Measurements from ENCODE around the gene CRYZ.

The CRYZ gene

GRCh38 chr1:74690364-74690696 lies 42.5 kb downstream of the CRYZ start:
- H3K36me3 ChIP-seq (ENCODE audit: control insufficient read depth, low read length), result no peaks in the 10 kb centered on the region
- no peaks in the 10 kb centered on the region for H3K27me3 ChIP-seq (ENCODE audit: control insufficient read depth, low read length)

GRCh38 chr1:74689621-74690363 lies 43.1 kb downstream of the CRYZ start:
- Histone ChIP-seq H3K36me3 (ENCODE audit: control insufficient read depth, low read length) (no peaks in the 10 kb centered on the region), H3K4me1 (ENCODE audit: control insufficient read depth, low read length) (no peaks in the 10 kb centered on the region), H3K27me3 (ENCODE audit: control insufficient read depth, low read length) (no peaks in the 10 kb centered on the region), H3K9me2 (replicated peaks; ENCODE audit: control insufficient read depth, low read length) (no peaks in the 10 kb centered on the region), H4K20me1 (ENCODE audit: control insufficient read depth, insufficient read depth, low read depth, low read length) (no peaks in the 10 kb centered on the region), H3K27ac (ENCODE audit: low read depth, low read length) (no peak overlapping the region), H3K9me3 (ENCODE audit: control insufficient read depth, insufficient read depth, low read length) (no peaks in the 10 kb centered on the region), H3K4me3 (ENCODE audit: low read length) (no peak overlapping the region), H3K79me2 (ENCODE audit: control insufficient read depth, low read length) (no peaks in the 10 kb centered on the region), H3K4me2 (ENCODE audit: low read length) (no peak overlapping the region), H3F3A (ENCODE audit: control insufficient read depth, insufficient read depth) (no peaks in the 10 kb centered on the region)
- TF ChIP-seq CTCF (IDR thresholded peaks at IDR 0.05; ENCODE audit: low read depth, low read length, poor library complexity, severe bottlenecking) (peak; percentile 81), EZH2phosphoT487 (IDR thresholded peaks at IDR 0.05; ENCODE audit: borderline replicate concordance, low read length) (no peak)

More at GRCh38 chr1:74690364-74690696, 42.5 kb downstream of the CRYZ start:
- no peak overlapping the region for H3K27ac ChIP-seq (ENCODE audit: low read depth, low read length)
- no peak overlapping the region for H3K4me2 ChIP-seq (ENCODE audit: low read length)
- H3K4me3 ChIP-seq (ENCODE audit: low read length), result no peak overlapping the region
- TF ChIP-seq EZH2phosphoT487 (IDR thresholded peaks at IDR 0.05; ENCODE audit: borderline replicate concordance, low read length) (no peak), CTCF (IDR thresholded peaks at IDR 0.05; ENCODE audit: low read depth, low read length, poor library complexity, severe bottlenecking) (no peak)
- H3F3A ChIP-seq (ENCODE audit: control insufficient read depth, insufficient read depth), result no peaks in the 10 kb centered on the region
- H3K79me2 ChIP-seq (ENCODE audit: control insufficient read depth, low read length), result no peaks in the 10 kb centered on the region
- H4K20me1 ChIP-seq (ENCODE audit: control insufficient read depth, insufficient read depth, low read depth, low read length), result no peaks in the 10 kb centered on the region
- no peaks in the 10 kb centered on the region for H3K9me3 ChIP-seq (ENCODE audit: control insufficient read depth, insufficient read depth, low read length)
- no peaks in the 10 kb centered on the region for H3K9me2 ChIP-seq (replicated peaks; ENCODE audit: control insufficient read depth, low read length)
- no peaks in the 10 kb centered on the region for H3K4me1 ChIP-seq (ENCODE audit: control insufficient read depth, low read length)

- Histone ChIP-seq H3K9me3 (ENCODE audit: control insufficient read depth, insufficient read depth, low read length) (no peaks in the 10 kb centered on the region), H3K27me3 (ENCODE audit: control insufficient read depth, low read length) (peaks cover 3% of the 10 kb centered on the region), H3K79me2 (ENCODE audit: control insufficient read depth, low read length) (no peaks in the 10 kb centered on the region)
Measured at GRCh38 chr1:74686928-74687327, 45.9 kb downstream of the CRYZ start.

More at GRCh38 chr1:74686928-74687327, 45.9 kb downstream of the CRYZ start:
- Histone ChIP-seq H3K4me1 (ENCODE audit: control insufficient read depth, low read length) (no peaks in the 10 kb centered on the region), H3K9me2 (replicated peaks; ENCODE audit: control insufficient read depth, low read length) (no peaks in the 10 kb centered on the region), H3K4me3 (ENCODE audit: low read length) (no peak overlapping the region), H3F3A (ENCODE audit: control insufficient read depth, insufficient read depth) (no peaks in the 10 kb centered on the region), H3K27ac (ENCODE audit: low read depth, low read length) (no peak overlapping the region), H4K20me1 (ENCODE audit: control insufficient read depth, insufficient read depth, low read depth, low read length) (no peaks in the 10 kb centered on the region), H3K36me3 (ENCODE audit: control insufficient read depth, low read length) (no peaks in the 10 kb centered on the region), H3K4me2 (ENCODE audit: low read length) (no peak overlapping the region)
- no peak for TF ChIP-seq CTCF (IDR thresholded peaks at IDR 0.05; ENCODE audit: low read depth, low read length, poor library complexity, severe bottlenecking)
- TF ChIP-seq EZH2phosphoT487 (IDR thresholded peaks at IDR 0.05; ENCODE audit: borderline replicate concordance, low read length), result no peak
